GM19351 (cell line): ENCODE results near the gene DNAJB14.

Source experiments
- ATAC-seq: cut with Tn5 transposase; IDR thresholded peaks from one replicate; pipeline ENCODE4 v1.9.1; 2021; ENCODE audit warnings: mild to moderate bottlenecking, moderate library complexity; ENCODE audit not compliant: unreplicated experiment

Gene DNAJB14

GRCh38 chr4:99945718-99946355 is 581 bp downstream of the DNAJB14 start:
- ATAC-seq = peak; percentile 1

GRCh38 chr4:99943904-99944437 is 2.4 kb downstream of the DNAJB14 start:
- no peak for ATAC-seq

GRCh38 chr4:99938243-99938753 is 8.1 kb downstream of the DNAJB14 start:
- no peak for ATAC-seq

GRCh38 chr4:99934891-99935290 is 11.5 kb downstream of the DNAJB14 start:
- ATAC-seq = no peak

GRCh38 chr4:99927566-99927965 is 18.9 kb downstream of the DNAJB14 start:
- no peak for ATAC-seq

- no peak for ATAC-seq
Measured at GRCh38 chr4:99921174-99921573, 25.2 kb downstream of the DNAJB14 start.

GRCh38 chr4:99918656-99919055 is 27.8 kb downstream of the DNAJB14 start:
- no peak for ATAC-seq

- no peak for ATAC-seq
Measured at GRCh38 chr4:99917575-99917974, 28.8 kb downstream of the DNAJB14 start.

GRCh38 chr4:99915449-99915848 is 31.0 kb downstream of the DNAJB14 start:
- no peak for ATAC-seq

GRCh38 chr4:99894998-99895397 is 51.4 kb downstream of the DNAJB14 start:
- no peak for ATAC-seq

- peak; percentile 99 for ATAC-seq
Measured at GRCh38 chr4:99894161-99894997, 52.0 kb downstream of the DNAJB14 start, which contains the start of gene LAMTOR3. Gene LAMTOR3, minus strand, starts transcription at chr4:99894427. Its CDS starts 464 bp downstream, at chr4:99893963.

GRCh38 chr4:99893839-99894160 is 52.6 kb downstream of the DNAJB14 start:
- no peak for ATAC-seq

- no peak for ATAC-seq
Measured at GRCh38 chr4:99893029-99893428, 53.4 kb downstream of the DNAJB14 start.

- no peak for ATAC-seq
Measured at GRCh38 chr4:99891351-99891750, 55.1 kb downstream of the DNAJB14 start.

GRCh38 chr4:99887837-99888236 is 58.6 kb downstream of the DNAJB14 start:
- ATAC-seq = no peak

GRCh38 chr4:99886146-99886545 is 60.3 kb downstream of the DNAJB14 start:
- ATAC-seq = no peak

- ATAC-seq = no peak
Measured at GRCh38 chr4:99885687-99886086, 60.7 kb downstream of the DNAJB14 start.

GRCh38 chr4:99885063-99885664 is 61.3 kb downstream of the DNAJB14 start:
- ATAC-seq = peak; percentile 64

- ATAC-seq = no peak
Measured at GRCh38 chr4:99879458-99879857, 67.0 kb downstream of the DNAJB14 start.

GRCh38 chr4:99878604-99879003 is 67.8 kb downstream of the DNAJB14 start:
- no peak for ATAC-seq

- ATAC-seq = no peak
Measured at GRCh38 chr4:99876946-99877345, 69.5 kb downstream of the DNAJB14 start.
